ENCODE data around the gene HOXA3. TPM values are rescaled to one million over a fixed set of nuclear protein-coding genes. Genes with fewer than 3 reads are reported as not detected.

HOXA3 gene
- polyA plus RNA-seq, 1 of the 3 experiments (the other 2 are of a cell fraction): 0.15 TPM

DNA sequence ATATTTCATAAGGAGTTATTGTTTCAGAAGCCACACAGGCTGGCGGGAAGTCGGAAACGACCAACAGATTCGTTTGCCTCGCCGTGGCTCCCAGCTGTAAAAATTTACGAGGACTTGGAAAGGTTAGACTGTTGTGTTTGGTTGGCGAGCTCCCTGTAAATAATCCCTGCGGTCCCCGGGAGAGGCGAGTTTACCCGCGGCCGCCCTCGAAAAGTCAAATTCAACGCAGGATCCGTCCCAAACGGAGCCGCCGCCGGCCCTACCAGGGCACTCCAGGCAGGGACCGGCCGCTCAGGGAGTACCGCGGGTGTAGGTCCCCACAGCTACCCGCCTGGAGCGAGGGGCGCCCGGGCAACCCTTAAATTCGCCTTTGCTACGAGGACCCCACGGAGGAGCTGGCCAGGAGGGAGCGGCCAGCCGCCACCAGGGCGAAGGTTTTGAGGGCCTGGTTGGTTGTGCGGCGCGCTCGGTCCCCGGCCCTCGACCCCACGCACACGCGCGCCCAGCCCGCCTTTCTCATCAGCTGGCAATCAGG is 13.7 kb upstream of the HOXA3 start:
- peaks cover 94% of the 10 kb centered on the region for H3K27me3 ChIP-seq (ENCODE audit: insufficient read depth)
- H3K9me3 ChIP-seq: no peaks in the 10 kb centered on the region
- 25% methylated on average over 33 of the region's 46 CpGs for WGBS (ENCODE audit: low lambda C conversion rate)
- no peak overlapping the region for H3K9ac ChIP-seq
- no peak overlapping the region for H2AFZ ChIP-seq (ENCODE audit: low read depth)
- H3K4me1 ChIP-seq (ENCODE audit: control insufficient read depth in 1 of 2, insufficient read depth in 2 of 2, low read depth in 1 of 2, low read length in 1 of 2): peaks cover 0 to 3% of the 10 kb centered on the region in 2 experiments; a peak in 1 of 4 replicates
- H3K36me3 ChIP-seq (replicated peaks in 1 of 2; ENCODE audit: control insufficient read depth in 1 of 2, insufficient read depth in 2 of 2, low read length in 1 of 2): no peaks in the 10 kb centered on the region
- H3K79me2 ChIP-seq (ENCODE audit: insufficient read depth): no peaks in the 10 kb centered on the region
- H3K4me3 ChIP-seq (ENCODE audit: low read depth in 2 of 2, low read length in 1 of 2): no peak overlapping the region
- no peak overlapping the region for H3K4me2 ChIP-seq
- POLR2A ChIA-PET: no interaction called here
- DNase-seq: no peak
- peaks cover 13% of the 10 kb centered on the region for H4K20me1 ChIP-seq (ENCODE audit: insufficient read depth)
- H3K27ac ChIP-seq (ENCODE audit: low read depth in 2 of 2, low read length in 1 of 2): no peak overlapping the region
- TF ChIP-seq FOXJ3 (CRISPR knock-in tag; IDR thresholded peaks at IDR 0.05): no peak
- no peak for TF ChIP-seq ZBTB33 (IDR thresholded peaks at IDR 0.05; ENCODE audit: borderline replicate concordance, low read depth)
- no peak for TF ChIP-seq EP300 (IDR thresholded peaks at IDR 0.05; ENCODE audit: borderline replicate concordance in 1 of 2, low read depth in 1 of 2, low read length in 1 of 2)
- TF ChIP-seq CTCF (IDR thresholded peaks at IDR 0.05): no peak
- TF ChIP-seq MEF2A (IDR thresholded peaks at IDR 0.05; ENCODE audit: borderline replicate concordance, low read depth): no peak
- TF ChIP-seq SMC3 (IDR thresholded peaks at IDR 0.05; ENCODE audit: low read depth, low read length): no peak
- TF ChIP-seq, protein P1, sequence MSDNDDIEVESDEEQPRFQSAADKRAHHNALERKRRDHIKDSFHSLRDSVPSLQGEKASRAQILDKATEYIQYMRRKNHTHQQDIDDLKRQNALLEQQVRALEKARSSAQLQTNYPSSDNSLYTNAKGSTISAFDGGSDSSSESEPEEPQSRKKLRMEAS (IDR thresholded peaks at IDR 0.05; ENCODE audit: low read depth): no peak
- no peak for TF ChIP-seq USF2 (IDR thresholded peaks at IDR 0.05; ENCODE audit: borderline replicate concordance, low read depth, low read length)
- no peak for TF ChIP-seq RFX5 (IDR thresholded peaks at IDR 0.05; ENCODE audit: low read length)
- H3K9me2 ChIP-seq: no peaks in the 10 kb centered on the region
- CTCF ChIA-PET: interaction anchor here (0.9 to 12.1 kb wide), 8 partner anchors 8 to 796 kb away, joined by 3 to 205 read pairs (median 4); partner anchors contain the start of genes HOXA10 and HOXA3
- H3F3A ChIP-seq (replicated peaks; ENCODE audit: insufficient read depth): peaks cover 20% of the 10 kb centered on the region
